ENCODE measurements around the gene SLC39A12.

SLC39A12 gene

GRCh38 chr10:17951868-17952371 lies at the start of gene SLC39A12:
Gene SLC39A12 (plus strand): TSS chr10:17951918. CDS start chr10:17953277, 1,359 bp downstream.
- TF ChIP-seq TEAD4 (IDR thresholded peaks at IDR 0.05) = no peak
- TF ChIP-seq USF1 (IDR thresholded peaks at IDR 0.05) = no peak
- no peak for TF ChIP-seq RAD21 (IDR thresholded peaks at IDR 0.05; ENCODE audit: low read depth)
- TF ChIP-seq CREB1 (IDR thresholded peaks at IDR 0.05; ENCODE audit: low read depth) = no peak
- no peak for TF ChIP-seq YY1 (IDR thresholded peaks at IDR 0.05; ENCODE audit: low read depth)
- TF ChIP-seq EGR1 (IDR thresholded peaks at IDR 0.05) = no peak
- TF ChIP-seq CEBPB (IDR thresholded peaks at IDR 0.05) = no peak
- no peak for TF ChIP-seq TCF12 (IDR thresholded peaks at IDR 0.05; ENCODE audit: low read depth)
- no peak for TF ChIP-seq MAX (IDR thresholded peaks at IDR 0.05)
- TF ChIP-seq FOXM1 (IDR thresholded peaks at IDR 0.05; ENCODE audit: borderline replicate concordance, low read depth) = no peak
- TF ChIP-seq TAF1 (IDR thresholded peaks at IDR 0.05; ENCODE audit: low read depth) = no peak
- no peak for TF ChIP-seq REST (IDR thresholded peaks at IDR 0.05; ENCODE audit: low read depth)
- no peak for TF ChIP-seq NFIC (IDR thresholded peaks at IDR 0.05)
- no peak for TF ChIP-seq ZBTB7A (IDR thresholded peaks at IDR 0.05; ENCODE audit: low read depth)
- no peak for TF ChIP-seq EP300 (IDR thresholded peaks at IDR 0.05; ENCODE audit: borderline replicate concordance)

GRCh38 chr10:17904564-17904963 lies 47.2 kb upstream of the SLC39A12 start:
- TF ChIP-seq TAF1 (IDR thresholded peaks at IDR 0.05; ENCODE audit: low read depth) = no peak
- no peak for TF ChIP-seq ZBTB7A (IDR thresholded peaks at IDR 0.05; ENCODE audit: low read depth)
- no peak for TF ChIP-seq TCF12 (IDR thresholded peaks at IDR 0.05; ENCODE audit: low read depth)
- TF ChIP-seq NFIC (IDR thresholded peaks at IDR 0.05) = no peak
- no peak for TF ChIP-seq TEAD4 (IDR thresholded peaks at IDR 0.05)
- TF ChIP-seq EP300 (IDR thresholded peaks at IDR 0.05; ENCODE audit: borderline replicate concordance) = no peak
- TF ChIP-seq CREB1 (IDR thresholded peaks at IDR 0.05; ENCODE audit: low read depth) = no peak

GRCh38 chr10:17905491-17905890 lies 46.2 kb upstream of the SLC39A12 start:
- no peak for TF ChIP-seq TEAD4 (IDR thresholded peaks at IDR 0.05)
- no peak for TF ChIP-seq CREB1 (IDR thresholded peaks at IDR 0.05; ENCODE audit: low read depth)
- no peak for TF ChIP-seq USF1 (IDR thresholded peaks at IDR 0.05)
- no peak for TF ChIP-seq EP300 (IDR thresholded peaks at IDR 0.05; ENCODE audit: borderline replicate concordance)
- TF ChIP-seq ZBTB7A (IDR thresholded peaks at IDR 0.05; ENCODE audit: low read depth) = no peak
- TF ChIP-seq YY1 (IDR thresholded peaks at IDR 0.05; ENCODE audit: low read depth) = no peak
- no peak for TF ChIP-seq MAX (IDR thresholded peaks at IDR 0.05)
- TF ChIP-seq REST (IDR thresholded peaks at IDR 0.05; ENCODE audit: low read depth) = no peak
- TF ChIP-seq TAF1 (IDR thresholded peaks at IDR 0.05; ENCODE audit: low read depth) = no peak
- no peak for TF ChIP-seq FOXM1 (IDR thresholded peaks at IDR 0.05; ENCODE audit: borderline replicate concordance, low read depth)
- TF ChIP-seq EGR1 (IDR thresholded peaks at IDR 0.05) = no peak
- no peak for TF ChIP-seq RAD21 (IDR thresholded peaks at IDR 0.05; ENCODE audit: low read depth)

GRCh38 chr10:17906002-17906401 lies 45.7 kb upstream of the SLC39A12 start:
- no peak for TF ChIP-seq USF1 (IDR thresholded peaks at IDR 0.05)
- no peak for TF ChIP-seq NFIC (IDR thresholded peaks at IDR 0.05)
- TF ChIP-seq RAD21 (IDR thresholded peaks at IDR 0.05; ENCODE audit: low read depth) = no peak
- TF ChIP-seq ZBTB7A (IDR thresholded peaks at IDR 0.05; ENCODE audit: low read depth) = no peak
- TF ChIP-seq YY1 (IDR thresholded peaks at IDR 0.05; ENCODE audit: low read depth) = no peak
- TF ChIP-seq FOXM1 (IDR thresholded peaks at IDR 0.05; ENCODE audit: borderline replicate concordance, low read depth) = no peak
- no peak for TF ChIP-seq EP300 (IDR thresholded peaks at IDR 0.05; ENCODE audit: borderline replicate concordance)
- TF ChIP-seq EGR1 (IDR thresholded peaks at IDR 0.05) = no peak
- no peak for TF ChIP-seq TCF12 (IDR thresholded peaks at IDR 0.05; ENCODE audit: low read depth)
- no peak for TF ChIP-seq CEBPB (IDR thresholded peaks at IDR 0.05)
- TF ChIP-seq CREB1 (IDR thresholded peaks at IDR 0.05; ENCODE audit: low read depth) = no peak
- no peak for TF ChIP-seq TEAD4 (IDR thresholded peaks at IDR 0.05)
- no peak for TF ChIP-seq REST (IDR thresholded peaks at IDR 0.05; ENCODE audit: low read depth)
- TF ChIP-seq TAF1 (IDR thresholded peaks at IDR 0.05; ENCODE audit: low read depth) = no peak
- TF ChIP-seq MAX (IDR thresholded peaks at IDR 0.05) = no peak
